ENCODE measurements around the gene MTFP1.

The MTFP1 gene

GRCh38 chr22:30421695-30422480, 3.7 kb upstream of the MTFP1 start:
- Histone ChIP-seq H3K27me3 (ENCODE audit: control insufficient read depth in 1 of 2, insufficient read depth in 2 of 2, low read length in 2 of 2) (no peaks in the 10 kb centered on the region), H3K36me3 (ENCODE audit: insufficient read depth, low read length) (peaks cover 12% of the 10 kb centered on the region), H3K9me3 (ENCODE audit: low read length) (no peaks in the 10 kb centered on the region), H3K9ac (ENCODE audit: low read length) (peak overlapping the region; percentile 88), H3K4me1 (ENCODE audit: insufficient read depth, low read length) (peaks cover 34% of the 10 kb centered on the region), H3K27ac (ENCODE audit: low read depth, low read length) (peak overlapping the region; percentile 100), H3K4me3 (ENCODE audit: low read depth in 1 of 2, low read length in 2 of 2) (peak overlapping the region in 1 of 2 donors; percentile 92)

GRCh38 chr22:30422481-30423300, 2.9 kb upstream of the MTFP1 start:
- Histone ChIP-seq H3K27me3 (ENCODE audit: control insufficient read depth in 1 of 2, insufficient read depth in 2 of 2, low read length in 2 of 2) (no peaks in the 10 kb centered on the region), H3K4me1 (ENCODE audit: insufficient read depth, low read length) (peaks cover 34% of the 10 kb centered on the region), H3K27ac (ENCODE audit: low read depth, low read length) (peak overlapping the region; percentile 100), H3K9me3 (ENCODE audit: low read length) (no peaks in the 10 kb centered on the region), H3K36me3 (ENCODE audit: insufficient read depth, low read length) (peaks cover 12% of the 10 kb centered on the region), H3K4me3 (ENCODE audit: low read depth in 1 of 2, low read length in 2 of 2) (peak overlapping the region; percentile 64 to 92), H3K9ac (ENCODE audit: low read length) (peak overlapping the region; percentile 88)

- peak overlapping the region; percentile 64 to 92 for H3K4me3 ChIP-seq (ENCODE audit: low read depth in 1 of 2, low read length in 2 of 2)
- no peaks in the 10 kb centered on the region for H3K9me3 ChIP-seq (ENCODE audit: low read length)
- H3K36me3 ChIP-seq (ENCODE audit: insufficient read depth, low read length): peaks cover 5% of the 10 kb centered on the region
- H3K4me1 ChIP-seq (ENCODE audit: insufficient read depth, low read length): peaks cover 34% of the 10 kb centered on the region
- peak overlapping the region; percentile 88 for H3K9ac ChIP-seq (ENCODE audit: low read length)
- H3K27me3 ChIP-seq (ENCODE audit: control insufficient read depth in 1 of 2, insufficient read depth in 2 of 2, low read length in 2 of 2): no peaks in the 10 kb centered on the region
- H3K27ac ChIP-seq (ENCODE audit: low read depth, low read length): peak overlapping the region; percentile 100
These were observed 2.1 kb upstream of the MTFP1 start for GRCh38 chr22:30423301-30423958.

GRCh38 chr22:30423959-30424533, 1.5 kb upstream of the MTFP1 start:
- H3K27me3 ChIP-seq (ENCODE audit: control insufficient read depth in 1 of 2, insufficient read depth in 2 of 2, low read length in 2 of 2): no peaks in the 10 kb centered on the region
- H3K4me1 ChIP-seq (ENCODE audit: insufficient read depth, low read length): peaks cover 34% of the 10 kb centered on the region

GRCh38 chr22:30424534-30425326, 838 bp upstream of the MTFP1 start:
- peak overlapping the region; percentile 14 for H3K9ac ChIP-seq (ENCODE audit: low read length)
- no peaks in the 10 kb centered on the region for H3K9me3 ChIP-seq (ENCODE audit: low read length)
- H3K4me3 ChIP-seq (ENCODE audit: low read depth in 1 of 2, low read length in 2 of 2): peak overlapping the region; percentile 67 to 92
- peaks cover 34% of the 10 kb centered on the region for H3K4me1 ChIP-seq (ENCODE audit: insufficient read depth, low read length)
- no peaks in the 10 kb centered on the region for H3K27me3 ChIP-seq (ENCODE audit: control insufficient read depth in 1 of 2, insufficient read depth in 2 of 2, low read length in 2 of 2)
- peak overlapping the region; percentile 92 for H3K27ac ChIP-seq (ENCODE audit: low read depth, low read length)
- no peaks in the 10 kb centered on the region for H3K36me3 ChIP-seq (ENCODE audit: insufficient read depth, low read length)

More at GRCh38 chr22:30423959-30424533, 1.5 kb upstream of the MTFP1 start:
- no peaks in the 10 kb centered on the region for H3K9me3 ChIP-seq (ENCODE audit: low read length)
- H3K9ac ChIP-seq (ENCODE audit: low read length): peak overlapping the region; percentile 88
- peak overlapping the region; percentile 67 to 92 for H3K4me3 ChIP-seq (ENCODE audit: low read depth in 1 of 2, low read length in 2 of 2)
- H3K27ac ChIP-seq (ENCODE audit: low read depth, low read length): peak overlapping the region; percentile 100
- no peaks in the 10 kb centered on the region for H3K36me3 ChIP-seq (ENCODE audit: insufficient read depth, low read length)

GRCh38 chr22:30425327-30425615, 297 bp upstream of the MTFP1 start:
- H3K27me3 ChIP-seq (ENCODE audit: control insufficient read depth in 1 of 2, insufficient read depth in 2 of 2, low read length in 2 of 2): no peaks in the 10 kb centered on the region
- H3K9me3 ChIP-seq (ENCODE audit: low read length): no peaks in the 10 kb centered on the region
- peaks cover 34% of the 10 kb centered on the region for H3K4me1 ChIP-seq (ENCODE audit: insufficient read depth, low read length)
- peak overlapping the region; percentile 36 to 92 for H3K4me3 ChIP-seq (ENCODE audit: low read depth in 1 of 2, low read length in 2 of 2)
- H3K9ac ChIP-seq (ENCODE audit: low read length): peak overlapping the region; percentile 25
- H3K27ac ChIP-seq (ENCODE audit: low read depth, low read length): no peak overlapping the region
- no peaks in the 10 kb centered on the region for H3K36me3 ChIP-seq (ENCODE audit: insufficient read depth, low read length)

GRCh38 chr22:30426388-30427353, 1.1 kb downstream of the MTFP1 start:
- Histone ChIP-seq H3K27ac (ENCODE audit: low read depth, low read length) (no peak overlapping the region), H3K36me3 (ENCODE audit: insufficient read depth, low read length) (no peaks in the 10 kb centered on the region), H3K27me3 (ENCODE audit: control insufficient read depth in 1 of 2, insufficient read depth in 2 of 2, low read length in 2 of 2) (no peaks in the 10 kb centered on the region), H3K4me1 (ENCODE audit: insufficient read depth, low read length) (peaks cover 34% of the 10 kb centered on the region), H3K9me3 (ENCODE audit: low read length) (no peaks in the 10 kb centered on the region), H3K9ac (ENCODE audit: low read length) (no peak overlapping the region), H3K4me3 (ENCODE audit: low read depth in 1 of 2, low read length in 2 of 2) (peak overlapping the region in 1 of 2 donors; percentile 92)

- no peaks in the 10 kb centered on the region for H3K27me3 ChIP-seq (ENCODE audit: control insufficient read depth in 1 of 2, insufficient read depth in 2 of 2, low read length in 2 of 2)
- no peak overlapping the region for H3K9ac ChIP-seq (ENCODE audit: low read length)
- H3K4me1 ChIP-seq (ENCODE audit: insufficient read depth, low read length): peaks cover 23% of the 10 kb centered on the region
- no peaks in the 10 kb centered on the region for H3K9me3 ChIP-seq (ENCODE audit: low read length)
- no peaks in the 10 kb centered on the region for H3K36me3 ChIP-seq (ENCODE audit: insufficient read depth, low read length)
- no peak overlapping the region for H3K4me3 ChIP-seq (ENCODE audit: low read depth in 1 of 2, low read length in 2 of 2)
- H3K27ac ChIP-seq (ENCODE audit: low read depth, low read length): no peak overlapping the region
These were observed 2.3 kb downstream of the MTFP1 start for GRCh38 chr22:30427871-30428270.

GRCh38 chr22:30429887-30430286, 4.3 kb downstream of the MTFP1 start:
- H3K4me3 ChIP-seq (ENCODE audit: low read depth in 1 of 2, low read length in 2 of 2): no peak overlapping the region
- no peak overlapping the region for H3K9ac ChIP-seq (ENCODE audit: low read length)
- H3K27me3 ChIP-seq (ENCODE audit: control insufficient read depth in 1 of 2, insufficient read depth in 2 of 2, low read length in 2 of 2): no peaks in the 10 kb centered on the region
- H3K9me3 ChIP-seq (ENCODE audit: low read length): no peaks in the 10 kb centered on the region
- no peak overlapping the region for H3K27ac ChIP-seq (ENCODE audit: low read depth, low read length)
- H3K4me1 ChIP-seq (ENCODE audit: insufficient read depth, low read length): peaks cover 13% of the 10 kb centered on the region
- no peaks in the 10 kb centered on the region for H3K36me3 ChIP-seq (ENCODE audit: insufficient read depth, low read length)

- H3K4me1 ChIP-seq (ENCODE audit: insufficient read depth, low read length): peaks cover 9% of the 10 kb centered on the region
- H3K4me3 ChIP-seq (ENCODE audit: low read depth in 1 of 2, low read length in 2 of 2): no peak overlapping the region
- H3K27me3 ChIP-seq (ENCODE audit: control insufficient read depth in 1 of 2, insufficient read depth in 2 of 2, low read length in 2 of 2): no peaks in the 10 kb centered on the region
- no peak overlapping the region for H3K27ac ChIP-seq (ENCODE audit: low read depth, low read length)
- no peak overlapping the region for H3K9ac ChIP-seq (ENCODE audit: low read length)
- no peaks in the 10 kb centered on the region for H3K9me3 ChIP-seq (ENCODE audit: low read length)
- no peaks in the 10 kb centered on the region for H3K36me3 ChIP-seq (ENCODE audit: insufficient read depth, low read length)
These were observed 5.4 kb downstream of the MTFP1 start for GRCh38 chr22:30430933-30431332.
